ENCODE measurements around the gene CAMK2G. TPM values are rescaled to one million over a fixed set of nuclear protein-coding genes. Genes with fewer than 3 reads are reported as not detected.
A peak's percentile ranks its signal among the peaks of the same experiment; 100 is the strongest.

CAMK2G gene
- total and polyA plus RNA-seq, 2 donors: 40.3 to 115 TPM

DNA sequence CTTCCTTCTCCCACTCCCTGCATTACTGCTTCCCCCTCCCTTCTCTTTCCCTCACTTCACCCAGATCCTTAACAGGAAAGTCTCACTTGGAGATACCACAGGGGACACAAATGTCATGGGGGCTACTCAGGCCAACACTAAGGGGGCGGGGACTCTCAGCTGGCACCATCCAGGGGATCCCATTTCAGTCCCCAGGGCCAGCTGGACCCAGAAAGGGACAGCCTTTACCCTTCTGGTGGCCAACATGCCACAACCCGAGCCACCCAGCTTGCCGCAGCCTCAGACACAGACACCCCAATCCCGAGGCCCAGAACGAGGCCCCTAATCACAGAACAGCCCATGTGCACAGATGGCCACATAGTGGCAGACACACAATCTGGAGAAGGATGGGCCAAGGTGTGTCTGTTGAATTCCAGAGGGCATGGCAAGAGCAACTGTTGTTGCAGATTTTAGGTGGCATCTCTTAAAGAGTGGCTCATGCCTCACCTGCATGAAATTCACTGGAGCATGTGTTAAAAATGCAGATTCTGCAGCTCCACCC lies 5.6 kb downstream of the CAMK2G start:
- Histone ChIP-seq H3K4me1 (ENCODE audit: insufficient read depth) (no peaks in the 10 kb centered on the region), H3K4me3 (ENCODE audit: low read depth, low read length) (no peak overlapping the region), H3K27ac (ENCODE audit: low read depth) (no peak overlapping the region), H3K36me3 (ENCODE audit: insufficient read depth) (no peaks in the 10 kb centered on the region)
- DNase-seq (ENCODE audit: extremely low spot score): no peak
- 81% methylated on average over 5 of the region's 5 CpGs for WGBS

GRCh38 chr10:73867871-73868631 lies 6.3 kb downstream of the CAMK2G start:
- WGBS: 75% methylated on average over 11 of the region's 11 CpGs
- H3K27ac ChIP-seq (ENCODE audit: low read depth): no peak overlapping the region
- H3K4me1 ChIP-seq (ENCODE audit: insufficient read depth): no peaks in the 10 kb centered on the region
- H3K4me3 ChIP-seq (ENCODE audit: low read depth, low read length): no peak overlapping the region
- DNase-seq (ENCODE audit: extremely low spot score): no peak
- no peaks in the 10 kb centered on the region for H3K36me3 ChIP-seq (ENCODE audit: insufficient read depth)

DNA sequence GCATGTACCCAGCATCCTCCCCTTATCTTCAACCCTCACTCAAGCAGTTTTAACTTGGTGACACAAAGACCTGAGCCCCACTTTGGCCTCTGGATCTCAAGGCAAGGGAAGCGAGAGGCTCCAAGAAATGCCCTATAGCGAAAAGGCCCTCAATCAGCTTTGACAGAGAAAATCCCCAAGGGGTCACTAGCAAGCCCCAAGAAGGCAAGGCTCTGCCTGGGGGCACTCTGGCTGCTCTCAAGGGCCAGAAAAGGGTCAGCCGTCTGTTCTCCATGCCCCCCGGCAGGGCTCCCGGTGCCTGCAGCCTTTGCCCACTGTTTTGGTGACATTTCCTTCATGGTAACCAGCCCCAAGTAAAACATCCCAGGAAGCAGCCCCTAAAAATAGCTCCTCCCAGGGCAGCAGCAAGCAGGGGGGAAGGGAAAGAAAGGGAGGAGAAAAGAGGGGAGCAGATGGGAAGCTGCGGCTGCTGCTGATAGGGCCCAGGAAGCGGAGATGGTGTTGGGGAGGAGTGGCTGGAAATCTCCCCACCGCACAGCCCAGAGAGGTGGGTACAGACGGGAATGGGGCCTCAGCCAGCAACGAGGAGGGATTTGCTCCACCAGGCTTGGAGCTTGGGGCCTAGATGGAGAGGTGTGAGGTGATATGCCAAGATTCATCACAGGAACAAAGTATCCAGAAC lies 7.1 kb downstream of the CAMK2G start:
- no peaks in the 10 kb centered on the region for H3K36me3 ChIP-seq (ENCODE audit: insufficient read depth)
- peak overlapping the region; percentile 27 for H3K27ac ChIP-seq (ENCODE audit: low read depth)
- H3K4me3 ChIP-seq (ENCODE audit: low read depth, low read length): no peak overlapping the region
- no peaks in the 10 kb centered on the region for H3K4me1 ChIP-seq (ENCODE audit: insufficient read depth)
- no peak for DNase-seq (ENCODE audit: extremely low spot score)
- WGBS: 45% methylated on average over 10 of the region's 10 CpGs

DNA sequence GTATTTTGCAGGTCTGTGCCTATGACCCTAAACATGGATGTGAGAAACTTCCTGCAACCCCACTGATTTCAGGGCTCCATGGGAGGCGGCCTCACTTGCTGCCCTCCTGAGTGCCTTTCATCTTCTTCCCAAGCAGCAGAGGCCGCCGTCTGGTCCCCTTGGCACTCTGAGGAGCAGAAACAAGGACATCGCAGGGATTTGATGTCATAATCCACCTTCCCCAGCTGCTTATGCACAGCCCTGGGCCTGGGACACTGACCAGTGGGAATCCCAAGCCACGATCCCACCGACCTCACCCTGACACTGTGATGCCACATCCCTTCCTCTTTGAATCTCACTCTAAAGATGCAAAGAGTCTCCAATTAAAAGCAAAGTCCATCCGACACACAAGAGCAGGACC lies 7.7 kb downstream of the CAMK2G start:
- 82% methylated on average over 7 of the region's 7 CpGs for WGBS
- no peaks in the 10 kb centered on the region for H3K36me3 ChIP-seq (ENCODE audit: insufficient read depth)
- no peak for DNase-seq (ENCODE audit: extremely low spot score)
- no peak overlapping the region for H3K4me3 ChIP-seq (ENCODE audit: low read depth, low read length)
- H3K4me1 ChIP-seq (ENCODE audit: insufficient read depth): no peaks in the 10 kb centered on the region
- no peak overlapping the region for H3K27ac ChIP-seq (ENCODE audit: low read depth)

DNA sequence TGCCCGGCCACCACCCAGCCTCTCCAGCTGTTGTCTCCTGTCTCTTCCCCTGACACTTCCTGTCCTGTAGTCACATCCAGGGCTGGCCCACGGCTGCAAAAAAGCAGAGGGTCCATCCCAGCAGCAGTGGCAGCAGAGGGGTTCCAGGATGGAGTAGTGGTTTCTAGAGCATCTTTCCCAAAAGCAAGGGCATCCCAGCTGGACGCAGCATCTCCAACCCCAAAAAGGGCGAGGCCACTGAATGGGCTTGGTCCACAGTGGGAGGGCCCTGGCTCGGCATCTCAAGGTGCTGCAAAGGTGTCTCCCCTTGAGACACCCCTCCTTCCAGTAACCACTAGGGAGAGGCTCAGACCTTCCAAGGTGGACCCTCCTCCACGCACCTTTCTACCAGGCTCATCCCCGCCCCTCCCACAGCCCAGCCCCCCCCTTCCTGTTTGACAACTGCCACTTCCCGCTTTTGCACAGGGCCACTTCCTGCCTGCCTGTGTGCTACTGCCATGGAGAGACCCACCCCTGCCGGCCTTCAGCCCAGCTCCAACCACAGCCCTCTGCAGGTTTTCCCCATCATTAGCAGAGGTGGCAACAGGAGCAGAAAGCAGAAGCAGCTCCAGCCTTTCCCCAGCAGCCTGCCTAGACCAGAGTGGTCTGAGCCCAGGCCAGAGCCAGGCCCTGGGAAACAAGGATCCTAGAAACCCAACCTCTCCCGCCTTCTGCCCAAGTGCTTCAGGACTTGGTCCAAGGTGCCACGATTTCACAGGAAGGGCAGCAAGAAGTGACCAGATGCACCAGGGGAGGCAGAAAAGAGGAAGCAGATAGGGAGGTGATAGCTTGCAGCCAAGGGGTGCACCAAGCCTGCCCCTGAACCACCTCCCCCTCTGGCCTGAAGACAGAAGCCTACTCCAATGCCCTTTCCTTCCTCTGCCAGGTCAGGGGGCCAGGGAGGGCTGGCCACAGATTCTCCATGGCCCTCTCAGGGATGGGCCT lies 8.6 kb downstream of the CAMK2G start:
- H3K36me3 ChIP-seq (ENCODE audit: insufficient read depth): no peaks in the 10 kb centered on the region
- H3K4me1 ChIP-seq (ENCODE audit: insufficient read depth): no peaks in the 10 kb centered on the region
- WGBS: 66% methylated on average over 11 of the region's 11 CpGs
- H3K27ac ChIP-seq (ENCODE audit: low read depth): no peak overlapping the region
- DNase-seq (ENCODE audit: extremely low spot score): no peak
- no peak overlapping the region for H3K4me3 ChIP-seq (ENCODE audit: low read depth, low read length)

DNA sequence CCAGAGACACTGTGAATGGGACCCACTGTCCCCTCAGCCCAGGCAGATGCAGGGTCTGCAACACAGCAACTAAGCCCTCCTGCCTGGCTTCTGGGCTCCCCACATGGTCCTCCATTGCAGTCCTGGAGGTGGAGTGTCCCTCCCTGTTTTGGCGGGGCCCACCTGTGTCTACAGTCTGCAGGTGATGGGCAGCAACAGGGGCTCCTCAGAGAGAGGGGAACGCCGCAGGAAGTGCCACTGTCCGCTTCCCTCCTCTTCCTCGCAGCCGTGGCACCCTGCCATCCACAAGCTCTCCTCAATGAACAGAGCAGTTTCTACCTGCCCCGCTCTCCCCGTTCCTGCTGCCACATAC lies 9.3 kb downstream of the CAMK2G start:
- Histone ChIP-seq H3K4me3 (ENCODE audit: low read depth, low read length) (no peak overlapping the region), H3K27ac (ENCODE audit: low read depth) (no peak overlapping the region), H3K4me1 (ENCODE audit: insufficient read depth) (no peaks in the 10 kb centered on the region), H3K36me3 (ENCODE audit: insufficient read depth) (peaks cover 2% of the 10 kb centered on the region)
- WGBS: 81% methylated on average over 8 of the region's 8 CpGs
- no peak for DNase-seq (ENCODE audit: extremely low spot score)

DNA sequence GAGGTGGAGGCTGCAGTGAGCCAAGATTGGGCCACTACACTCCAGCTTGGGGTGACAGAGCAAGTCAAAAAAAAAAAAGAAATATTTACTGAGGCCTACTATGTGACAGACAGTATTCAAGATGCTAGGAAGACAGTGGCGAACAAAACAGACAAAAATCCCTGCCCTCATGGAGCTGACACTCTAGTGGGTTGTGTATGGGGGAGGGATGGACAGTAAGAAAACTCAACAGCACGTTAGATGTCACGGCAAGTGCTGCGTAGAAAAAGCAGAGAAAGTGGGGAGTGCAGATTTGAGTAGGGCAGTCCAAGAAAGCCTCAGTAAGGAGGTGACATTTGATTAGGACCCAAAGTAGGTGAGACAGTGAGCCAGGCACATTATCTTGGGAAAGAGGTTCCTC lies 10.1 kb downstream of the CAMK2G start:
- Histone ChIP-seq H3K4me1 (ENCODE audit: insufficient read depth) (no peaks in the 10 kb centered on the region), H3K36me3 (ENCODE audit: insufficient read depth) (peaks cover 5% of the 10 kb centered on the region), H3K4me3 (ENCODE audit: low read depth, low read length) (no peak overlapping the region), H3K27ac (ENCODE audit: low read depth) (no peak overlapping the region)
- WGBS: 95% methylated on average over 4 of the region's 4 CpGs
- no peak for DNase-seq (ENCODE audit: extremely low spot score)

- no peak overlapping the region for H3K27ac ChIP-seq (ENCODE audit: low read depth)
- H3K4me1 ChIP-seq (ENCODE audit: insufficient read depth): no peaks in the 10 kb centered on the region
- 58% methylated on average over 5 of the region's 5 CpGs for WGBS
- H3K4me3 ChIP-seq (ENCODE audit: low read depth, low read length): no peak overlapping the region
- peaks cover 5% of the 10 kb centered on the region for H3K36me3 ChIP-seq (ENCODE audit: insufficient read depth)
- DNase-seq (ENCODE audit: extremely low spot score): no peak
These were observed 11.1 kb downstream of the CAMK2G start for GRCh38 chr10:73863039-73863817.

- WGBS: 66% methylated on average over 8 of the region's 8 CpGs
- no peaks in the 10 kb centered on the region for H3K4me1 ChIP-seq (ENCODE audit: insufficient read depth)
- peaks cover 5% of the 10 kb centered on the region for H3K36me3 ChIP-seq (ENCODE audit: insufficient read depth)
- no peak overlapping the region for H3K27ac ChIP-seq (ENCODE audit: low read depth)
- no peak overlapping the region for H3K4me3 ChIP-seq (ENCODE audit: low read depth, low read length)
- DNase-seq (ENCODE audit: extremely low spot score): no peak
These were observed 12.3 kb downstream of the CAMK2G start for GRCh38 chr10:73862011-73862410.

GRCh38 chr10:73859784-73860491 lies 14.4 kb downstream of the CAMK2G start:
- no peaks in the 10 kb centered on the region for H3K4me1 ChIP-seq (ENCODE audit: insufficient read depth)
- WGBS: 79% methylated on average over 7 of the region's 7 CpGs
- H3K4me3 ChIP-seq (ENCODE audit: low read depth, low read length): no peak overlapping the region
- no peak for DNase-seq (ENCODE audit: extremely low spot score)
- no peak overlapping the region for H3K27ac ChIP-seq (ENCODE audit: low read depth)
- peaks cover 5% of the 10 kb centered on the region for H3K36me3 ChIP-seq (ENCODE audit: insufficient read depth)

GRCh38 chr10:73859428-73859783 lies 14.9 kb downstream of the CAMK2G start:
- no peak overlapping the region for H3K27ac ChIP-seq (ENCODE audit: low read depth)
- no peak for DNase-seq (ENCODE audit: extremely low spot score)
- no peak overlapping the region for H3K4me3 ChIP-seq (ENCODE audit: low read depth, low read length)
- peaks cover 5% of the 10 kb centered on the region for H3K36me3 ChIP-seq (ENCODE audit: insufficient read depth)
- WGBS: 82% methylated on average over 5 of the region's 5 CpGs
- no peaks in the 10 kb centered on the region for H3K4me1 ChIP-seq (ENCODE audit: insufficient read depth)

DNA sequence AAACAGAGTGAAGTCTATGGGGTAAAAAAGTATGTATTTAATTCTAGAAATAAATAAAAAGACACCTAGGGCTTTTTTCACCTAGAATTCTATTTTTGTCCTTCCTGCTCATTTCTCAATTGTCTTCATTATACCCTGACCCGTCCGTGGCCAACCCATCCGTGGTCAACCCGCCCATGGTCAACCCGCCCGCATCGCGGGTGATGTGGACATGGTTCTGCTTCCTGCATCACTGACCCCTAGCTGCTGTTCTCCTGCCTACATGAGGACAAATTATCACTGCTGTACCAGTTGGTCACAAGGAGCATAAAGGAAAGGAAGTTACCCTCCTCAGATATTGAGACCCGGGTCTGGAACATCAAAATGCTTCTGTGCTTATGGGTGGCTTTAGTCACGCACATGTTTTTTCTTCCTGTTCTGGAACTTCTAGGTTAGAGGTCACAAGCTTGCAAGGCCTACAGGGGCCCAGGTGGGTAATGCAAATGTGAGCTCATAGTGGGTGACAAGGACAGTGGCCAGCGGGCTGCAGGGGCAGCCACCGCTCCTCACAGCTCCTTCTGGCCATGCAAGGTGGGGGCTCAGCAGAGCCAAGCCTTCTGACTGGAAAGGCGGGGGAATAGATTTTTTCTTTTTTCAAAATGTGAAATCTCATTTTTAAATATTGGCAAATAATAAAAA lies 15.5 kb downstream of the CAMK2G start:
- H3K4me3 ChIP-seq (ENCODE audit: low read depth, low read length): no peak overlapping the region
- H3K4me1 ChIP-seq (ENCODE audit: insufficient read depth): no peaks in the 10 kb centered on the region
- peaks cover 5% of the 10 kb centered on the region for H3K36me3 ChIP-seq (ENCODE audit: insufficient read depth)
- DNase-seq (ENCODE audit: extremely low spot score): no peak
- WGBS: 89% methylated on average over 13 of the region's 13 CpGs
- H3K27ac ChIP-seq (ENCODE audit: low read depth): no peak overlapping the region

All from urinary bladder (tissue), 4 donors.